GM10248 (cell line): ENCODE measurements around the gene HHIPL1.

Source experiments
- CTCF ChIA-PET: fragments of 300-600 bp; sonication (Branson Sonifier 250); formaldehyde crosslinking; extraction: SDS; loops from one replicate; lab custom pipeline; 2021; ENCODE audit warnings: antibody characterized with exemption; lab: Yijun Ruan, JAX
- POLR2A ChIA-PET: fragments of 350-650 bp; sonication (Branson Sonifier 250); formaldehyde crosslinking; extraction: SDS; loops from one replicate; lab custom pipeline; 2020; ENCODE audit warnings: antibody characterized with exemption; lab: Yijun Ruan, JAX
- DNase-seq: peaks from one replicate; pipeline ENCODE4 v3.0.0; 2012; ENCODE audit errors: extremely low spot score
- CTCF ChIP-seq: IDR thresholded peaks from 2 replicates; pipeline ENCODE4 v1.5.1; 2012; ENCODE audit warnings: mild to moderate bottlenecking, low read depth; ENCODE audit errors: extremely low read depth, missing control alignments, control extremely low read depth

Gene HHIPL1

GRCh38 chr14:99650189-99650588 lies 5.3 kb downstream of the HHIPL1 start:
- DNase-seq: no peak
- TF ChIP-seq CTCF: no peak
- ChIA-PET POLR2A (no interaction called here), CTCF (no interaction called here)

GRCh38 chr14:99651953-99652746 lies 7.2 kb downstream of the HHIPL1 start:
- TF ChIP-seq CTCF: no peak
- ChIA-PET CTCF (no interaction called here), POLR2A (no interaction called here)
- no peak for DNase-seq

GRCh38 chr14:99654235-99654985 lies 9.5 kb downstream of the HHIPL1 start:
- ChIA-PET CTCF (interaction anchor here (1.0 to 1.6 kb wide), 3 partner anchors 24 to 293 kb away, joined by 3 read pairs; no protein-coding TSS in a partner anchor), POLR2A (no interaction called here)
- no peak for DNase-seq
- no peak for TF ChIP-seq CTCF

- ChIA-PET POLR2A (no interaction called here), CTCF (interaction anchor here (0.8 to 1.6 kb wide), 3 partner anchors 13 to 292 kb away, joined by 3 read pairs; no protein-coding TSS in a partner anchor)
- no peak for TF ChIP-seq CTCF
- DNase-seq: no peak
Observed at GRCh38 chr14:99655521-99655920, 10.6 kb downstream of the HHIPL1 start.

GRCh38 chr14:99656171-99656570 lies 11.2 kb downstream of the HHIPL1 start:
- ChIA-PET POLR2A (no interaction called here), CTCF (interaction anchor here (1.3 to 1.4 kb wide), 2 partner anchors 12 to 26 kb away, joined by 3 read pairs; no protein-coding TSS in a partner anchor)
- DNase-seq: no peak
- TF ChIP-seq CTCF: no peak

GRCh38 chr14:99657645-99658155 lies 12.8 kb downstream of the HHIPL1 start:
- ChIA-PET CTCF (no interaction called here), POLR2A (no interaction called here)
- no peak for TF ChIP-seq CTCF
- DNase-seq: no peak
